Measurements from ENCODE around the gene VEZF1.
"Not testable (repeated sequence)": the region's sequence is repeated elsewhere in the genome, so short reads cannot be mapped to it uniquely, and the experiment has no call there.

Gene VEZF1

GRCh38 chr17:57979076-57979475, 9.0 kb downstream of the VEZF1 start:
- no peak for TF ChIP-seq CTCF (conservative IDR thresholded peaks at IDR 0.05; ENCODE audit: low read depth, low read length)
- Histone ChIP-seq H3K27ac (no peak overlapping the region), H3K9ac (no peak overlapping the region), H2AFZ (ENCODE audit: low read depth) (no peak overlapping the region), H3K4me3 (IDR thresholded peaks at IDR 0.05; ENCODE audit: insufficient read depth, low read depth, low read length) (no peak overlapping the region), H4K20me1 (ENCODE audit: insufficient read depth) (no peaks in the 10 kb centered on the region; the same call in 1 of the 2 replicates), H3K27me3 (ENCODE audit: insufficient read depth, low read depth) (no peaks in the 10 kb centered on the region), H3K36me3 (ENCODE audit: insufficient read depth) (peaks cover 6% of the 10 kb centered on the region; the same call in 1 of the 2 replicates), H3K4me2 (no peak overlapping the region), H3K79me2 (ENCODE audit: insufficient read depth, low read depth) (peaks cover 9% of the 10 kb centered on the region; the same call in 1 of the 2 replicates), H3K4me1 (ENCODE audit: low read depth, poor library complexity, severe bottlenecking) (peaks cover 17% of the 10 kb centered on the region)

GRCh38 chr17:57976594-57976993, 11.5 kb downstream of the VEZF1 start:
- no peaks in the 10 kb centered on the region for H3K27me3 ChIP-seq (ENCODE audit: insufficient read depth, low read depth)
- H2AFZ ChIP-seq (ENCODE audit: low read depth), result no peak overlapping the region
- no peak overlapping the region for H3K4me2 ChIP-seq
- H3K79me2 ChIP-seq (ENCODE audit: insufficient read depth, low read depth), result no peaks in the 10 kb centered on the region
- H3K4me1 ChIP-seq (ENCODE audit: low read depth, poor library complexity, severe bottlenecking), result no peaks in the 10 kb centered on the region
- H3K36me3 ChIP-seq (ENCODE audit: insufficient read depth), result peaks cover 11% of the 10 kb centered on the region; the same call in 1 of the 2 replicates
- no peak overlapping the region for H3K9ac ChIP-seq
- TF ChIP-seq CTCF (conservative IDR thresholded peaks at IDR 0.05; ENCODE audit: low read depth, low read length), result no peak
- H3K4me3 ChIP-seq (IDR thresholded peaks at IDR 0.05; ENCODE audit: insufficient read depth, low read depth, low read length), result no peak overlapping the region
- no peaks in the 10 kb centered on the region; the same call in 1 of the 2 replicates for H4K20me1 ChIP-seq (ENCODE audit: insufficient read depth)
- H3K27ac ChIP-seq, result no peak overlapping the region

GRCh38 chr17:57975044-57975443, 13.0 kb downstream of the VEZF1 start:
- Histone ChIP-seq H3K4me1 (ENCODE audit: low read depth, poor library complexity, severe bottlenecking) (no peaks in the 10 kb centered on the region), H3K79me2 (ENCODE audit: insufficient read depth, low read depth) (no peaks in the 10 kb centered on the region)
- no peak for TF ChIP-seq CTCF (conservative IDR thresholded peaks at IDR 0.05; ENCODE audit: low read depth, low read length)

GRCh38 chr17:57974053-57974824, 13.8 kb downstream of the VEZF1 start:
- not testable (repeated sequence) for H3K9ac ChIP-seq; H2AFZ ChIP-seq (ENCODE audit: low read depth); H3K27ac ChIP-seq; H3K27me3 ChIP-seq (ENCODE audit: insufficient read depth, low read depth); H3K4me1 ChIP-seq (ENCODE audit: low read depth, poor library complexity, severe bottlenecking); H3K4me2 ChIP-seq; H4K20me1 ChIP-seq (ENCODE audit: insufficient read depth); H3K79me2 ChIP-seq (ENCODE audit: insufficient read depth, low read depth); H3K4me3 ChIP-seq (IDR thresholded peaks at IDR 0.05; ENCODE audit: insufficient read depth, low read depth, low read length)
- H3K36me3 ChIP-seq (ENCODE audit: insufficient read depth), result peaks cover 11% of the 10 kb centered on the region; the same call in 1 of the 2 replicates

More at GRCh38 chr17:57975044-57975443, 13.0 kb downstream of the VEZF1 start:
- H3K9ac ChIP-seq, result no peak overlapping the region
- H3K36me3 ChIP-seq (ENCODE audit: insufficient read depth), result peaks cover 11% of the 10 kb centered on the region; the same call in 1 of the 2 replicates
- H3K27me3 ChIP-seq (ENCODE audit: insufficient read depth, low read depth), result no peaks in the 10 kb centered on the region
- no peak overlapping the region for H3K27ac ChIP-seq
- H4K20me1 ChIP-seq (ENCODE audit: insufficient read depth), result no peaks in the 10 kb centered on the region
- H3K4me2 ChIP-seq, result no peak overlapping the region
- H2AFZ ChIP-seq (ENCODE audit: low read depth), result no peak overlapping the region
- no peak overlapping the region for H3K4me3 ChIP-seq (IDR thresholded peaks at IDR 0.05; ENCODE audit: insufficient read depth, low read depth, low read length)

- Histone ChIP-seq H3K9ac (no peak overlapping the region), H3K4me2 (no peak overlapping the region), H3K27me3 (ENCODE audit: insufficient read depth, low read depth) (no peaks in the 10 kb centered on the region), H2AFZ (ENCODE audit: low read depth) (no peak overlapping the region), H3K27ac (no peak overlapping the region), H3K4me1 (ENCODE audit: low read depth, poor library complexity, severe bottlenecking) (no peaks in the 10 kb centered on the region), H4K20me1 (ENCODE audit: insufficient read depth) (no peaks in the 10 kb centered on the region), H3K36me3 (ENCODE audit: insufficient read depth) (peaks cover 9% of the 10 kb centered on the region; the same call in 1 of the 2 replicates), H3K4me3 (IDR thresholded peaks at IDR 0.05; ENCODE audit: insufficient read depth, low read depth, low read length) (no peak overlapping the region), H3K79me2 (ENCODE audit: insufficient read depth, low read depth) (no peaks in the 10 kb centered on the region)
- TF ChIP-seq CTCF (conservative IDR thresholded peaks at IDR 0.05; ENCODE audit: low read depth, low read length), result no peak
Observed at GRCh38 chr17:57972151-57972550, 15.9 kb downstream of the VEZF1 start.
